ENCODE results near the gene TMEM248.

GRCh38 chr7:66974986-66975590, 54.1 kb downstream of the TMEM248 start:
- TF ChIP-seq CTCF (IDR thresholded peaks at IDR 0.05; ENCODE audit: extremely low read depth in 1 of 2, insufficient read depth in 1 of 2, low read depth in 1 of 2, low read length in 2 of 2) (no peak), EZH2 (IDR thresholded peaks at IDR 0.05; ENCODE audit: borderline replicate concordance, low read depth, low read length, severe bottlenecking) (no peak)
